NCI-H1048 (cell line): ENCODE measurements around the gene C10orf105.

ENCODE experiments used
- DNase-seq: peaks from one replicate; lab custom pipeline; 2025; lab: John Stamatoyannopoulos, UW

Gene C10orf105, protein sequence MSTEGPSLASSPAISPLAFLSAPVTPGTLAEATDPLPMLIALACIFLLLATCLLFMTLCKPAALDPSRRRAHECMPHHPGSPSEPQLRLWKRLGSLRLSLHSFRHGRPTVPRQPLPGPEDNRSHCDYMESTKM

DNA sequence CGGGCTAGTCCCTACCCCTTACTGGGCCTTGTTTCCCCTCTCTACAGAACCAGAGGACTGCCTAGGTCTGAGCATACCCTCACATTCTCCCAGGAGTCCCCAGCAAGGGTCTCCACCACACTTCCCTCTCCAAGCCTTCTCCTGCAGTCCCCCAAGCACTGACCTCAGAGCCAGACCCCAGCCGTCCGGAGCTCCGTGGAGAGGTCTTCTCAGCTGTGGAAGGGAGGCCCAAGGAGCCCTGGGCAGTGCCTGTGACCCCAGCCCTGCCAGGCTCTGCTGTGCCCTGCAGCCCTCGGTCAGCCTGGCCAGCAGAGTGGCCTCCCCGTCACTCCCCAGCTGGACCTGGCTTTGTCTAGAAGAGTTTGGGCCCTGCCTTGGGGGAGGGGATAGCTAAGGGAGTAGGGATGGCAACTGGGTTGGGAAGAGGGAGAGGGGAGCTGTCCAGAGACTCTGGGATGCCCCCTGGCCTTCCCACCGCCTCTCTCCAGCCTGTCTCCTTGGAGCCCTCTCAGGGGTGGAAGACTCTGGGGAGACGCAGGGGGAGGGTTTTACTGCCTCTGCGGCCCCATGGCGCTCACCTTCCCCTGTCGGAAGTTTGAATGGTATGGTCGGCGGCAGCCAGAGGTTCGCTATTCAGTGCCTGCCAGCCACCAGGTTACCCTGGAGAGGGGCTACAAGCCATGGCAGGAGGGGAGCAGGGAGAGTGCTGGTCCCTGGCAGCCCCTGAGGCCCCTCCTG is at the start of gene C10orf105:
TSS of gene C10orf105 (minus strand) at position 315 of the 738 bp plus-strand sequence. CDS start 3,441 bp downstream, outside the sequence.
- no peak for DNase-seq

DNA sequence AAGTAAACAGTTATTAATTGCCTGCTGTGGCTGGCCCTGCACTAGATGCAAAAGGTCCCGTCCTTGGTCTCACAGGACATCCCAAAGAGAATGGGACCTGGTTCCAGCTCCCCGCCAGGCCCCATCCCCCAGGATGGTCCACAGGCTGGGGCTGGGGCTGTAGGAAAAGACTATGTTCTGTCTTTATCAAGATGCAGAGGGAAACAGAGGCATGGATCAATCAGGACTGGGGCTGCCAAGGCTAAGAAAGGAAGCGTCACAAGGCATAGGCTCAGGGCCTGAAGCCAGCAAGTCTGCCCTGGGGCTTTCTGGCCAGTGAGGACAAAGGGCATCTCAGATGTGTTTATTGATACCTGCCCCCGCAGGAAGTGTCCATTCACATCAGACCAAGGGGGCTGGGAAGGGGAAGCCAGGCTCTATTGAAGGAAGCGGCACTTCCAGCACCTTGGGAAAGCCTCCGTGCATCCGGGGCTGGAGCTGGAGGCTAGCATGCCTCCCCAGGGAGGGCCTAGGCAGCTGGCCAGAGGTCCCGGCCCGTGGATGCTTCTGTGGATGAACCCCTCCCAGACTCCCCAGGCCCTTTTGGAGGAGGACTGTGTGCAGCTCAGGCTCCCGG is 48.0 kb upstream of the C10orf105 start:
- no peak for DNase-seq

DNA sequence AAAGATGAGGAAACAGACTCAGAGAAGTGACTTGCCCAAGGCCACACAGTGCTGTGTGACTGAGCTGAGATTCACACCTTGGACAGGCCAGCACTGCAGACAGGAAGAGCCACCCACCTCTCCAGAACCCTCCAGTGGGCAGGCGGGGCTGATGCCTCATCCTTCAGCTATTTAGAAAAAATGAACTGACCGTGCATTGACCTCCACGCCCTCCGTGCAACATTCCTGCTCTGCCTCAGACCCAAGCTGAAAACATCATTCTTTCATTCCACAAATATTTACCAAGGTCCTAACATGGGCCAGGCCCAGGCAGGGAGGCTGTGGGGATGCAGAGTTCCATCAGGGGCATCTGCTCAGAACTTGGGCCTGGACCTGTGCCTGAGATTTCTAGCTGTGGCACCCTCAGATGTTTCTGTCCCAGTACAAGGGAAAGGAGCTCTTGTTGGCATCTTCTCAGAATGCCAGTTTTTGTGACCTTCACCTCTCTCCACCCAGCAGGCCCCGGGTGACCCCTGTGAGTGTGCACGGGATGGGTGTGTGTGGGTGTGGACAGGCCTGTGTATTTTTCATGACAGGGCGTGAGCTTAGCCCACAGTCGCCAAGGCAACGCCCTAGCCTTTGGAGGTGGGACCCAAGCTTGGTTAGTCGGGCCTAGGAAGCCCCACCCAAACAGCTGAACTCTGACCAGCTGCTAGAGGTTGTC is 47.3 kb upstream of the C10orf105 start:
- no peak for DNase-seq

DNA sequence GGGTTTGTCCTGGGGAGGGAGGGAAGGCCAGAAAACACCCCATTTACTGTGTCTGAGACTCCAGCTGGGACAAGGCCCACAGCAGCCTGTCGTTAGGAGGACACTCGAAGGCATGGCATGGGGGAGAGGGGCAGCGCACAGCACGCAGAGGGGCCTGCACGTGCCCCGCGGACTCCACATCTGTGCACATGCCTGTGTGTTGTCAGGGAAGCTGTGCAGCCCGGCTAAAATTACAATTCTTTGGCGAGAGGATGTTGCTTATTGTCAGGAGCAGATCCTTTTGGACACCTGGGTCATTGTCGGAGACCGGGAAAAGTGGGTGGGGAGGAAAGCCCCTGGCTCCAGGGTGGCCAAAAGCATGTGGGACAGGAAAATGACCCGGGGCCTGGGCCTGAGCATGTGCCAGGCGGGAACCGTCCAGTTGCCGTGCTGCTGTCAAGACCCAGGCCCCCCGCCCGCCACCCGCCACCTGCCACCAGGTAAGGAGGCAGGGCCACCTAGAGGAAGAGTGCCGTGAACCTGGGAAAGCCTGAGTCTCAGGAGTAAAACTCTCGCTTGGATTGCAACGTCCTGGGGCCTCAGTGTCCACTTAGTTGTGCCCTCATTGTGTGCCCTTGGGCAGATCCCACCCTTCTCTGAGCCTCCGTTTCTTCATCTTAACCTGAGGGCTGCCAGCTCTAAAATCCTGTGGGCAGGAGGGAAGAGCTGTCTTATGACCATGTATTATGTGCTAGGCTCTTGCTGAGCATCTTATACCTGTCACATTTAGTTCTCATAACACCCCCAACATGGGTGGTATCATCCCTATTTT is 46.5 kb upstream of the C10orf105 start:
- no peak for DNase-seq

DNA sequence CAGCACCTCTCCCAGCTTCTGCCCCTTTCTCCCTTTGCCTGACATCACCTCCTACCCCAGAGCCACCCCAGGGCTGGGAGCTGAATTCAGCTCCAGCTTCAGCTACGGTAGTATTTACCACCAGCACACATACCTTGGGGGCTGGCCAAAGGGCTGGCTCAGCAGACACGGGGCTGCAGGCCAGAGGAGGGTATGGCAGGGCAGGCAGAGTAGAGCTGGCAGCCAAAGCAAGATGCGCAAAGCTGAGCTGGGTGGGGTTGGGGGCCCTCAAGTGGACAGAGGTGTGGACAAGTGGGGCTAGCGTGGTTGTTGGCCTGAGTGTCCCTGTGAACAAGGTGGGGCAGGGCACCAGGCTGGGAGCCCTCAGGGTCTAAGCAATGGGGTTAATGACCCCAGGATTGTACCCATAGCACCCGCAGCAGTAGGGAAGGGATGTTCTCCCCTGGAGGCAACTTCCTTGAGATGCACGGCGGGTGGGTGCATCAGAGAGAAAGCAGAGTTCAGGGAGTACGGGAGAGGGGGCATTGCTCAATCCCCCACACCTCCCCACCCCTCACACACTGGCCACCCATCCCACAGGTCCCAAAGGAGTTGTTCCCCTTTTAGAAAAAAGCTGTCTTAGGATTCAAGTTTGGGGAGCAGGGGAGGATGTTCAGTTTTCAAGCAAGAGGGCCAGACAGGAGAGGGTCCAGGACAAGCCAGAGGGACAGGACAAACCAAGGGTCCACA is 45.8 kb upstream of the C10orf105 start:
- DNase-seq: no peak

DNA sequence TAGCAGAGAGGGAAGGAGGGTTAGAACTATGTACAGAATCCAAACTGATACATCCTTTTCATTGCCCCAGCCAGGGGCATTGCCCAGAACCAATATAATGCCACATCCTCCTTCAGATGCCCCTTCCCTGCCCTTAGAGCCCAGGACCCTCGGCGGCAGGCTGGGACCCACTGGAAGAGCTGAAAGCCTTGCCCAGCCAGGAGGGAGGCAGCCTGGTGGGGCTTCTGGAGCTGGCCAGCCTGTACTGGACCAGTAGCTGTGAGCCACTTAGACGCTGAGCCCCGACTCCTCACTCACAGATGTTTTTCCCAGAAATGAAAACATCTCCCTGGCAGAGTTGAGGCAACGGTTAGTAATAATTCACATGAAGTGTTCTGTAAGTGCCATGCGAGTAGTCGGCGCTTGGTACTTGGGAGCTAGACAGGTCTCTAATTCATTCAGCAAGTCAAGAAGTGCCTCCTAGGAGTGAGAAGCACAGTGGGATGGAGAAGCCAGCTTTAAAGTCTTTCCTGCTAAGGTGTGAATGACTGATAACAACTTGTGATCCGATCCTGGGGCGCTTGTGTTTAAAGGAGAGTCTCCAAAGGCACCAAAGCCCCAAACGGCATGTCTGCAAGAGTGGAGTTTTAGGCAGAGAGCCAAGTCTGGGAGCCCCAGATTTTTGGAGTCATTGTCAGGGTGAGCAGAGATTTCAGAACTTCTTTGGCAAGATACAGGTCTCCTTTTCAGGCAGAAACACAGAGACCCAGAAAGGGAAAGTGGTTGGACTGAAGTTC is 44.0 kb upstream of the C10orf105 start:
- no peak for DNase-seq

DNA sequence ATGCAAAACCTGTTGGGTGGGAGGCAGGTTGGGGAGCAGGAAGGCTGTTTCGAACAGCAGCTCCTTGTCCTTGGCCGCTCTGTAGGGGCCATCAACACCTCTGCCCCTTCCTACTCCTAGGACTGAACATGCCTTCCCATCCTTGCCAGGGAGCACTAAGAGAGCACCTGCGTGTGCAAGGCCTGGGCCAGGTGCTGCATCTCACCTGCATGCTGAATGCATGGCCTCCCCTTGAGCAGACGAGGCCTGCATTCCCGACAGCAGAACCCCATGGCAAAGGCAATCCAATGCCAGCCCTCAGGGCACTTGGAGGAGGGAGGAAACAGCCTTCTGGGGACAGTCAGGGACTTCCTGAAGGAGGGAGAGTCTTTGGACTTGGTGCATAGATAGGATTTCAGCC is 42.7 kb upstream of the C10orf105 start:
- no peak for DNase-seq

DNA sequence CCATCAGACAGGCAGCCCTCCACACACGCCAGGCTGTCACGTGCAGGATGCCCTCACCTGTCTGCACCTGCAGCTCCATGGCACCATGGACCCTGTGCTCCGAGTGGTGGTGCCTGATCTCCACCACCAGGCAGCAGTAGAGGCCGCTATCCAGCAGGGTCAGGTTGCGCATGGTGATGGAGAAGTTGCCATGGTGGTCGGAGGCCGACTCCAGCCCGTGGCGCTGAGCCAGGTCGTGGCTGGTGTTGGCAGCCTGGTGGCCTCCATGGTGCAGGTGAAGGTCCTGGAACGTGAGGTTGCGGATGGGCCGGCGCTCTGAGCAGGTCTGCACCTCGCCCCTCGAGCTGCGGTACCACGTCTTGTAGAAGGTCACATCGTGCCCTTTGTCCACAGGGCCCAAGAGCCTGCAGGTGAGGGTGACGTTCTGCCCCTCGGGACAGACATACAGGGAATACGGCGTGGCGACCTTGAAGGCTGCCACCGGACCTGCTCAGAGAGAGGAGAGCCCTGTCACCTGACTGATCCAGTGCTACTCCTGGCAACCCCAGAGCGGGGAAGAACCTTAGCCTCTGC is 42.0 kb upstream of the C10orf105 start:
- no peak for DNase-seq

DNA sequence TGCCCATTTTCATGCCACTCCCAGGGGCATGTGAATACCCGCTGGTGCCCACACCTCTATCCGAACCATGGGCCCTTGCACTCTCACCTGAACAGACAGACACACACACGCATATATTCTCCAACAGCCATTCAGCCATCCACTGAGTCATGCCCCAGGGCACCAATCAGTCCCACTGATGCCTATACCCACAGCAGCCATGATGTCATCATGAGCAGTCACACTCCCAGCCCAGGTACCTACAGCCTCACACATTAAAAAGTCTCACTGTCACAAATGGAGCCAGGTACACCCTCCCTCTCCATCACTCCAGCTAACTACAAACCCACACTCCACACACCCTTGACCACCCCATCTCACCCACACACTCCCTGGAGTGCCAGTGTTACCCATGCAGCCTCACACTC is 41.5 kb upstream of the C10orf105 start:
- no peak for DNase-seq

DNA sequence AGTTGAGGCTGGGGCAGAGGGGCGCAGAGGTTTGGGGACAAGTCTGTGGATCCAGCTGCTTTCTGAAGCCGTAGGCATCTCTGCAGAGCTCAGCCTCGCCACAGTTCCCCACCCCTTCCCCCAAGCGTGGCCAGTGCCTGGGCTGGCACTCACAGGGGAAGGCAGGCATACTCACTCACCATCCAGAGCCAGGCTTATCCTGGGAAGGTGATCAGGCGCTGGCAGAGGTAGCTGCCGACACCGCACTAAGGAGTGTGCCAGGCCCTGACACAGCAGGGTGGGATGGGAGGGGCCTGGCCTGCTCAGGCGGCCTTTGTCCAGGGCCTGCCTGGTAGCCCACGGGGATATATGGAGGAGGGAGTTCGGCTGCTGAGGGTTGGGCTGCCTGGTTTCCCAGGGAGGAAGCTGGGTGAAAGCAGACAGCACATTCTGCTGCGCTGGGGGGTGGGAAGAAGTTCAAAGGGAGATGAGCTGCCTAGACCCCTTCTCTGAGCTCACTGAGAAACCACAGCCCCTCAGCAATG is 37.9 kb upstream of the C10orf105 start:
- no peak for DNase-seq

DNA sequence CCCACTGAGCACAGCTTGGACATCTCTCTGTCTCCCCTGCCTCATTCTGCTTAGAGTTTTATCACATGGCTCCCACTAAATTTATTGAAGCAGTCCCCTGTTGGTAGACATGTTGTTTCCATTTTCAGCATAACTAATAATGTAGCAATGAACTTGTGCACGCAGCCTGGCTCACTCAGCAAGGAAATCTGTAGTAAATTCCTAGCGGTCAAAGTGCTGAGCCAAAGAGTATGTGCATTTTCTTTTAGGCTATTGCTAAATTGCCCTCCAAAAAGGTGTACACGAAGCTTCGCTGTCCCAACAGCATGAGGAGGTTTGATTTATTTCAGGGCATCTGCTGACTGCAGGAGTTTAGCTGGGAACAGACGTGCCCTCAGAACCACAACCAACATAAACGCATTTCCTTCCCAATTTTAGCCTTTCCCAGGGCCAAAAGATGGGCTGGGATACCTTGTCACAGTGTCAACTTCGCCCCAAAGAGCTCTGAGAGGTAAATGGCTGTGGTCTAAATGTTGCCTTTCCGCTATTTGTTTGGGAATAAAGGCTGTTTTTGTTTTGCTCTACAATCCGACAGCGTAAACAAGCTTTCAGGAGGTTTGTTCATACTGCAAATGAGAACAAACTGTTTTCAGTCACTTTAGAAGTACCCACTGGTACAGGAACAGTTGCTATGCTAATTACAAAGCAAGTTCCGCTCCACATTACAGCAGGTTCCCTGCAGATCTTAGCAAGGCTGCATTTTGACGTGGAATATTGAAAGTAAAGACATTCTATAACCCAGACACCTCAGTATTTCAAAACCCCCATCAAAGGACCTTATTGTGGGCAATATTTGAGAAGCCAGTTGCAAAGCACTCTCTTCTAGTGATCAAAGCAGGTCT is 37.0 kb upstream of the C10orf105 start:
- DNase-seq: no peak

DNA sequence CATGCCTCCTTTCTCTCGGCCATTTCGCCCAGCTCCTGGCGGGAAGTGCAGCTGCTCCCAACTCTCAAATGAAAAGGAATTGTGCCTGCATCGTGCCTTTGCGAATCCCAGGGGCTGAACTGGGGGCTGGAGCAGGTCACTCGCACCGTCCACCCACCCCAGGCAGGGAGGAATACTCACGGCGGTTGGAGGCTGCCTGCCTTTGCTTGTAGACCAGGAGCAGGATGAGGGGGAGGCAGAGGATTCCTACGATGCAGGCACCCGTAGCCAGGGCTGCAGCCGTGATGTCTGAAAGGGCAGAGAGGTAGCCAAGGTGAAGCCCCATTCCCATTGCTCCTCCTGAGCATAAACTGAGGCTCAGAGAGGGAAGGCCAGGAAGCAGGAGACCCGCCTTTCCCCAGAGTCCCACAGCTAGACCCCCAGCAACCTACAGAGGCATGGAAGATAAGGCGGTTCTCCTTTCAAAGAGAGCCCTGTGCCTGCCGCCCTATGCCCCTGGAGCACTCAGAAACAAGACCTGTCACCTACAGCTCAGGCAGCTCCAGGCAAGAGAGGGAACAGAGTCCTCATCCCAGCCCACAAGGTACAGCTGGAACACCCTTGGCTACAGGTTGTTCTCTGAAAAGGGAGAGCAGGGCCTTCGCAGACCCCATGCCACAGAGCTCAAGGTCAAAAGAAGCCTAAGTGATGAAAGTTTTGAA is 35.8 kb upstream of the C10orf105 start:
- no peak for DNase-seq

DNA sequence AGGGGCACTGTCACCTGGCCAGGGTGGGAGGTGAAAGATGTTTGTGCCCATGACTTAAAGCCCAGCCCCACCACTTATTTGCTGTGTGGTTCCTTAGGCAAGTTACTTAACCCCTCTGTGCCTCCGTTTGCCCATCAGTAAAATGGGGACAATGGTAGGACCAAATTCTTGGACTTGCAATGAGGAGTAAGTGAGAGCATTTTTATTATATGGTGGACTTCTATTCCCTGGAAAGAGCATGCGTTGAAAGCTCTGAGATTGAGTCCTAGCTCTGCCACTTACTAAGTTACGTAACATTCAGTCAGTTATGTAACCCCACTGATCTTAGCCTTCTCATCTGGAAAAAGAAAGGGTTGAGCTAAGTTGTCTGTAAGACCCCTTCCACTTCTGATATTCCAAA is 35.0 kb upstream of the C10orf105 start:
- no peak for DNase-seq

DNA sequence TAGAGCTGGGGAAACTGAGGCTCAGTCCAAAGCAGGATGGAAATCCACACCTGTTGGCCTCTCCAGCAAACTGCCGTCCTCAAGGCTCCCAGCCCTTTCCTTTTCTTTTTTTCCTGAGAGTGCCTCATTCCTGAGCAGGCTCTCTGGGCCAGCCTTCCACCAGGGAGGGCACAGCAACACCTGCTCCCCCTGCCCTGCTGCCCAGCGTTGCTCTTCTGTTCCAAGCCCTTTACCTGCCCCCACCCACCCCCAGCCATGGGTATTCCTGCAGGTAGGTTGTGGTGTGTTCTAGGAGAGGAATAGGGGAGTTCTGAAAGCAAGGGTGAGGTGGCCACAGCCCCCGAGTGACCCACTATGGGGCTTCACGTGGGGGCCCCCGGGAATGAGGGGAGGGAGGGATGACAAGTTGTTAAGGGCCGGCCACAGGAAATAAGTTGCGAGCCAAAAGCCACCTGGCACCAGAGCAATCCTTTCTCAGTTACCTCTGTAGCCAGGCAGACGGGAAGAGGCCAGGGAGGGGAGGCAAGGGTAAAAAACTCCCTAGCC is 34.5 kb upstream of the C10orf105 start:
- DNase-seq: no peak

DNA sequence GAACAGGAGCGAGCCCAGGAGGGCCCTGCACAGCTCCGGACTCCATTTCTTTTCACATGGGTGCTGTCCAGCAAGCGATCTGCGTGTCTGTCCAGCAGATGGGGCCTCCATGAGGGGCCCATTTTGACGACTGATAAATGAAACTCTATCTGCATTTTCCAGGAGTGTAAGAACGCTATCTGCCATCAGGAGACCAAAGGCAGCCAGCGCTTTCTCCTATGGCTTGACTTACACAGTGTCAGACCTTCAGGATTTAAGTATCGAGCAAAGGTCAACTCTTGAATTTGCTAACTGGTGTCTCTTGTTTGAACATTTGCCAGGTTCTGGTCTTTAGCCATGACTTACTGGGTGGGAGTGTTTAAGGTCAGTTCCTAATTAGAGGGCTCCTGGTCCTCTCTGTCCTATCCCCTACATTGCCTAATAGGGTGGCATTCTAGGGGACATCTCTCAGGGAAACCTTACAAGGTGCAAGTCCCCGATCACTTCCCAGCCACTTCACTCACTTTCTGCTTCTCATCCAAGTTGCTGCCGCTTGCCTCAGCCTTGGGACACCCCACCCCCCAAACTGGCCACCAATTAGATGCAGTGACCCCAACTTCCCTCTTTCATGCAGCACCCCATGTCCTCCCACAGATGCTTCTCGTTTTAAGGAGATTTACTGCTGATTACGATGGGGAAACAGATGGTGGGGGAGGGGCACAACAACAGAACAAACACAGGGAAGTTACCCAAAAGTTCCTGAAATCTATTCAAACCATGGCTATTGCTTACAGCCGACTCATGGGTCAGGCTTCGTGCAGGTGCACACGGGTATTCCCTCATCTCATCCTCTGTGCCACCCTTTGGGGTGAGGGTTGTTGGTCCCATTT is 33.7 kb upstream of the C10orf105 start:
- DNase-seq: no peak

DNA sequence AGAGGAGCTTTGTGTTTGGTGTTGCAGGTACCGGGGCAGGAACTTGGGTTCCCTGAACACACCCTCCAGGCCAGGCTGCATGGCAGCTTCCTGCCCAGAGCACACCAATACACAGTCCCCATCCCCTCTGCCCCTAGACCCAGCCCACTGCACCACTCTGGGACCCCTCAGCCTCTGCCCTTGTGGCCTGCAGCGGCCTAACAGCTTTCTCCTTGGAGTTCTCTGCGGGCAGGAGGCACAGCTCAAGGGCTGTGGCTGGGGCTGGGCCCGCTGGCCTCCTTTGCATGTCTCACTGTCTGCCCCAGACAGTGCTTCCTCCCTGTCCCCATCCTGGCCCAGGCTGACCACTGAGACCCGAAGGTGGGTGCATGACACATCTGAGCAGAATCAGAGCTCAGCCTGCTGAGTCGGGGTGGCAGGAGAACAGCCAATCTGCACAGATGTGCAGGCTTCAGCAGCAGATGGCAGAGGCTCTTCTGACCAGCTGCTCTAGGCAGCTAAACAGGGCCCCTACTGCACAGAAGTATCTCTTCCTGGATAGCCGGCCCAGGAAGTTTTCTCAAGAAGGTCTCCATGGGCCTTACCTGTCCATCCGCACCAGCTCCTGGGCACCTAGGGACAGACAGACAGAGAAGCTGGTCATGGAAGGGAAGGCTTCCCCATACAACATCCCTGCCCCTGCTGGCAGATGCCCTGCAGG is 33.0 kb upstream of the C10orf105 start:
- DNase-seq: no peak
